ENCODE data around the gene IFNA21. TPM values are rescaled to one million over a fixed set of nuclear protein-coding genes. Genes with fewer than 3 reads are reported as not detected.
A peak's percentile ranks its signal among the peaks of the same experiment; 100 is the strongest.

The IFNA21 gene
- total and polyA plus RNA-seq, 2 experiments from 2014 or later, result not detected

- Mint-ChIP-seq H3K27me3 (ENCODE audit: insufficient read depth, low read depth, poor library complexity) (no peaks in the 10 kb centered on the region), H3K4me1 (no peaks in the 10 kb centered on the region), H3K27ac (no peak overlapping the region), H3K36me3 (ENCODE audit: low read depth) (no peaks in the 10 kb centered on the region), H3K9me3 (no peaks in the 10 kb centered on the region), H3K4me3 (no peak overlapping the region)
- no peaks in the 10 kb centered on the region for H3K36me3 ChIP-seq (ENCODE audit: insufficient read depth)
- no peaks in the 10 kb centered on the region for H4K20me1 ChIP-seq (replicated peaks; ENCODE audit: insufficient read depth)
- no peaks in the 10 kb centered on the region for H3K4me1 ChIP-seq (ENCODE audit: insufficient read depth)
- no peak overlapping the region for H3K4me3 ChIP-seq
- no peaks in the 10 kb centered on the region for H3F3A ChIP-seq (replicated peaks; ENCODE audit: low read depth)
- no peak for TF ChIP-seq POLR2AphosphoS5 (IDR thresholded peaks at IDR 0.05; ENCODE audit: low read depth)
- no peak for TF ChIP-seq EZH2phosphoT487 (IDR thresholded peaks at IDR 0.05; ENCODE audit: unreplicated experiment)
- TF ChIP-seq EZH2 (IDR thresholded peaks at IDR 0.05; ENCODE audit: low read depth, unreplicated experiment), result no peak
- TF ChIP-seq REST (IDR thresholded peaks at IDR 0.05; ENCODE audit: unreplicated experiment), result no peak
- TF ChIP-seq ETS1 (IDR thresholded peaks at IDR 0.05), result no peak
- TF ChIP-seq CREB1 (CRISPR knock-in tag; IDR thresholded peaks at IDR 0.05; ENCODE audit: low read depth), result no peak
- no peak for TF ChIP-seq ZNF114 (CRISPR knock-in tag; IDR thresholded peaks at IDR 0.05)
- TF ChIP-seq JUNB (IDR thresholded peaks at IDR 0.05; ENCODE audit: unreplicated experiment), result no peak
- TF ChIP-seq NANOG (IDR thresholded peaks at IDR 0.05; ENCODE audit: borderline replicate concordance), result no peak
- no peak for ATAC-seq
- H3K27me3 ChIP-seq (ENCODE audit: insufficient read depth), result no peaks in the 10 kb centered on the region
- no peaks in the 10 kb centered on the region for H3K79me2 ChIP-seq (replicated peaks; ENCODE audit: insufficient read depth)
- H3K4me2 ChIP-seq, result no peak overlapping the region
- no peak overlapping the region for H3K27ac ChIP-seq (ENCODE audit: low read depth)
- no peak for DNase-seq (ENCODE audit: low spot score)
- no peaks in the 10 kb centered on the region for H3K9me2 ChIP-seq (ENCODE audit: insufficient read depth)
- 0 out of 2 replicates have a peak overlapping the region, but pooled peaks have one; percentile 5 for H2AFZ ChIP-seq
These were observed 44.7 kb downstream of the IFNA21 start for GRCh38 chr9:21121595-21122251.

GRCh38 chr9:21121079-21121478 lies 45.4 kb downstream of the IFNA21 start:
- Histone ChIP-seq H3K27me3 (ENCODE audit: insufficient read depth) (no peaks in the 10 kb centered on the region), H3K9me2 (ENCODE audit: insufficient read depth) (no peaks in the 10 kb centered on the region), H4K20me1 (replicated peaks; ENCODE audit: insufficient read depth) (no peaks in the 10 kb centered on the region), H3K4me1 (ENCODE audit: insufficient read depth) (no peaks in the 10 kb centered on the region), H3K36me3 (ENCODE audit: insufficient read depth) (no peaks in the 10 kb centered on the region), H3K4me2 (no peak overlapping the region), H3K79me2 (replicated peaks; ENCODE audit: insufficient read depth) (no peaks in the 10 kb centered on the region), H2AFZ (no peak overlapping the region), H3F3A (replicated peaks; ENCODE audit: low read depth) (no peaks in the 10 kb centered on the region), H3K27ac (ENCODE audit: low read depth) (no peak overlapping the region), H3K4me3 (no peak overlapping the region)
- Mint-ChIP-seq H3K9me3 (no peaks in the 10 kb centered on the region), H3K36me3 (ENCODE audit: low read depth) (no peaks in the 10 kb centered on the region), H3K4me3 (no peak overlapping the region), H3K4me1 (no peaks in the 10 kb centered on the region), H3K27me3 (ENCODE audit: insufficient read depth, low read depth, poor library complexity) (no peaks in the 10 kb centered on the region), H3K27ac (no peak overlapping the region)
- ATAC-seq, result no peak
- DNase-seq (ENCODE audit: low spot score), result no peak
- TF ChIP-seq REST (IDR thresholded peaks at IDR 0.05; ENCODE audit: unreplicated experiment) (no peak), ETS1 (IDR thresholded peaks at IDR 0.05) (no peak), JUNB (IDR thresholded peaks at IDR 0.05; ENCODE audit: unreplicated experiment) (no peak), ZNF114 (CRISPR knock-in tag; IDR thresholded peaks at IDR 0.05) (no peak), CREB1 (CRISPR knock-in tag; IDR thresholded peaks at IDR 0.05; ENCODE audit: low read depth) (no peak), EZH2 (IDR thresholded peaks at IDR 0.05; ENCODE audit: low read depth, unreplicated experiment) (no peak)

Data from GM23338 (cell line).